GM18951 (cell line): ENCODE results near the gene CCDC92.
A peak's percentile ranks its signal among the peaks of the same experiment; 100 is the strongest.

Source experiments
- POLR2A ChIP-seq: IDR thresholded peaks from 4 replicates; pipeline ENCODE4 v1.6.1; 2011; ENCODE audit warnings: mild to moderate bottlenecking; ENCODE audit not compliant: insufficient read length, insufficient read depth; ENCODE audit errors: extremely low read depth
- in situ Hi-C: fragments of 300-500 bp; cut with MboI; formaldehyde crosslinking; loops from one replicate; pipeline ENCODE4 v1.12.0; 2022; ENCODE audit warnings: low sequenced_read_pairs, mixed read lengths, inconsistent platforms; ENCODE audit not compliant: unreplicated experiment

Gene CCDC92, protein sequence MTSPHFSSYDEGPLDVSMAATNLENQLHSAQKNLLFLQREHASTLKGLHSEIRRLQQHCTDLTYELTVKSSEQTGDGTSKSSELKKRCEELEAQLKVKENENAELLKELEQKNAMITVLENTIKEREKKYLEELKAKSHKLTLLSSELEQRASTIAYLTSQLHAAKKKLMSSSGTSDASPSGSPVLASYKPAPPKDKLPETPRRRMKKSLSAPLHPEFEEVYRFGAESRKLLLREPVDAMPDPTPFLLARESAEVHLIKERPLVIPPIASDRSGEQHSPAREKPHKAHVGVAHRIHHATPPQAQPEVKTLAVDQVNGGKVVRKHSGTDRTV

DNA sequence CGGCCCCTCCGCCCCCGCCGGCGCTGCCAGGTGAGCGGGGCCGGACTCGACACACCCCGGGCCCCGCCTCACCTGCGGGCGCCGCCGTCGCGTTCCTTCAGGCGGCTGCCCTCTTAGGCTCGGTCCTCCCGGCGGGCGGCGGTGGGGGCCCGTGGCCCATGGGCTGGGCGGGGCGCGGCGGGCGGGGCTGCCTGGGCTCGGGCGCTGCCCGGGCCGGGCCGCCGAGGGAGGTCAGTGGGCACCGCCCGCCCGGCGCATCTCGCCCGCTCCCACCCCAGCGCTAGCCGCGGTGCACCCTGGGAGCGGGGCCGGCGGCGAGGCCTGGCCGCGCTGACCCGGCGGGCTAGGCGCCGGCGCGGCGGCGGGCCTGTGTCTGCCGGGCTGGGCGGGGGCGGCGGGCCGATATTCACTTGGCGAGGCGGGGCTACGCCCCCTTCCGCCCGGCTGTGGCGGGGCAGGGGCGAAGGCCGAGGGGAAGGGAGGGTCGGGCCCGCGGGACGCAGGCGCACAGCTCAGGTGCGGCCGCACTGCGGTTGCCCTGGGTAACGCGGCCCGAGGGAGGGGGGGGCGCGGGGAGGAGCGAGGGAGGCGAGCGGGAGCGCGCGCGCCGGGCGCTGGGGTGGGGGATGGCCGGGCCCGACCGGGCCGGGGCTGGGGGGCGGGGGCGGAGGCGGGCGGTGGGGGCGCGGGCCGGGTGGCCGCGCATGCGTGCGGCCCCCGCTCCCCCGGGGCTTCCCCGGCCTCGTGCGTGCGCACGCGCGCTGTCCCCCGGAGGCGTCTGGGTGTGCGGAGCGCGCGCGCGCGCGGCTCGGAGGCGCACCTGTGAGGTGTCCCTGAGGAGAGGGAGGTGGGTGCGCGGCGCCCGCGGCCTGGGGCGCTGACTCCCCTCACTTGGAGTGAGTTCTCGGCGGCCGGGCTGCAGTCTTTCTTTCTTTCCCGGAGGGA is at the start of gene CCDC92, which contains the start of gene ZNF664:
Gene CCDC92, minus strand, starts transcription at position 375 of the 945 bp plus-strand sequence. CDS start 28,526 bp downstream, outside the sequence.
Gene ZNF664, plus strand, starts transcription at position 759 of the 945 bp plus-strand sequence. CDS start 38,930 bp downstream, outside the sequence.
- TF ChIP-seq POLR2A = peak; percentile 68
- in situ Hi-C loops = no loop called here

GRCh38 chr12:124022161-124022560 is 49.5 kb upstream of the CCDC92 start:
- TF ChIP-seq POLR2A = no peak
- in situ Hi-C loops = no loop called here

DNA sequence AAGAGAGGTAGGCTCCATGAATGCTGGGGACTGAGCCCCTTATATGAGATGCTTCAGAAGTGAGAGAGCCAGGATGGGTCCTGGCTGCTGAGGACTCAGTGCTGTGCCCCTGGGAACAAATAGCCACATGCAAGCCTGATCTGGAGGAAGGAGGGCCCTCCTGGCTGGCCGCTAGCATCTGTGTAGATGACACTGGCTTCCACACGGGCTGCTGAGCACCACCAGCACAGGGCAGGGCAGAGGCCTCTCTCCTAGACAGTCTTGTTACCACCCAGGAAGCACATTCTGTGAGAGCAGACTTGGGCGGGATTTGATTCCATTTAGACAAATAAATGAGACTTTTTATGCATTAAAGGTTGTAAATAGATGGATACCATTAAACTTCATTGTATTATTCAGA is 48.4 kb upstream of the CCDC92 start:
- in situ Hi-C loops = no loop called here
- TF ChIP-seq POLR2A = no peak

DNA sequence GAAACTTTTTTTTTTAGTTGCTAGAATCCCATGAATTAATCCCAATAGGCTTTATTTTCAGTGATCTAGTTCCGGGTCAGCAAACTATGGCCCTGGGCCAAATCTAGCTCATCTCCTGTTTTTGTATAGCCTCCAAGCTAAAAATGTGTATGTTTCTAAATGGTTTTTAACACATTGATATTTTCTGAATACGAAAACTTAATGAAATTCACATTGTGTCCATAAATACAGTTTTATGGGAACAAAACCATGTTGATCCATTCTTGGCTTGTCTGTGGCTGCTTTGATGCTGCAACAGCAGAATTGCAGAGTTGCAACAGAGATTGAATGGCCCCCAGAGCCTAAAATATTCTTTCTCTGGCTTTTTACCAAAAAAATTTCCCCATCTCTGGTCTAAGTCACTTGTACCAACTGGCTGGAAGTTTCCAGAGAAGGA is 47.9 kb upstream of the CCDC92 start:
- TF ChIP-seq POLR2A = no peak
- in situ Hi-C loops = no loop called here

GRCh38 chr12:124019115-124019514 is 46.5 kb upstream of the CCDC92 start:
- no peak for TF ChIP-seq POLR2A
- in situ Hi-C loops = no loop called here

DNA sequence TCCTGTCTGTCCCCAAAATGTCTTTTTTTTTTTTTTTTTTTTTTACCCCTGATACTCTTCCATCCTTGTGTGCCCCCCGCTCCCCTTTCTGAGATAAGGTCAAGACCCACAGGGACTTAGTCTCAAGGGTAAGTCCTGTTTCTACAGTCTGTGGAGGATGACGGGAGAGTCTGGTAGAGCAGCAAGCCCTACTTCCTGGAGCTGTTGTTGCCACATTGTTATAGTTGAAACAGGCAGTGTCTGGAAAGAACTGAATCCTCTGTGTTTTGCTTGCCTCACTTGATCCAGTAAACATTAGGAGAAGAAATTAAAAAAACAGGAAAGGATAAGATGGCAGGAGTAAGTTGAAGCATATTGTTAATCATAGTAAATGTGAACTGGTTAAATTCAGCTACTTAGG is 45.9 kb upstream of the CCDC92 start:
- TF ChIP-seq POLR2A = no peak
- in situ Hi-C loops = no loop called here

GRCh38 chr12:124017064-124017463 is 44.4 kb upstream of the CCDC92 start:
- in situ Hi-C loops = no loop called here
- no peak for TF ChIP-seq POLR2A

GRCh38 chr12:124015494-124016461 is 43.1 kb upstream of the CCDC92 start:
- TF ChIP-seq POLR2A = no peak
- in situ Hi-C loops = no loop called here

GRCh38 chr12:124013073-124013472 is 40.4 kb upstream of the CCDC92 start:
- TF ChIP-seq POLR2A = no peak
- in situ Hi-C loops = no loop called here

DNA sequence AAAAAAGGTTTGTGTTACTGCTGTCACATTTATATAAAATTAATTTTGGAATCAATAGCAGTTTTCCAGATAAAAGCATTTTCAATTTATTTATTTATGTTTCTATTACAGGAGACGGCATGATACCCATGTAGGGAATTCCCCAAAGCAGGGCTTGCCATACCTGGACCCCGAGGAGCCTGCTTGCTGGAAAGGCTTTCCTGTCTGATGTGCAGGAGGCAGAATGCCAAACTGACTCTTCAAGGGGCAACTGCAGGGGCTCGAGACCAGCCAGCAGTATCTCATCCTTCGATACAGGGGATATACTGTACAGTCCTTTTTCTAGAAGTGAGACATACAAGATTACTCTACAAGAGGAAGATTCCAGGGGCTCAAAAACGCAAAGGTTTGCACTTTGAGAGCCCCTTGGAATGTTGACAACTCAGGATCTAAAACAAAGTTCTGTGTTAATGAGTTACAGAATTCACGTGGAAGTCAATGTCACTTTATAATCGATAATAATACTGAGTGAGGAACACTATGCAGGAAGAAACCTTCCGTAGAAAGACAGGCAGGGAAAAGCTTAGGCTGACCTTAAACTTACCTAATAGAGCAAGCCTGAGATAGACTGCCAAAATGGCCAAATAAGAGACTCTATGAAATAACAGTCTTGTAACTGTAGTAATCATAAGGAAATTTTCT is 38.9 kb upstream of the CCDC92 start:
- no peak for TF ChIP-seq POLR2A
- in situ Hi-C loops = no loop called here

DNA sequence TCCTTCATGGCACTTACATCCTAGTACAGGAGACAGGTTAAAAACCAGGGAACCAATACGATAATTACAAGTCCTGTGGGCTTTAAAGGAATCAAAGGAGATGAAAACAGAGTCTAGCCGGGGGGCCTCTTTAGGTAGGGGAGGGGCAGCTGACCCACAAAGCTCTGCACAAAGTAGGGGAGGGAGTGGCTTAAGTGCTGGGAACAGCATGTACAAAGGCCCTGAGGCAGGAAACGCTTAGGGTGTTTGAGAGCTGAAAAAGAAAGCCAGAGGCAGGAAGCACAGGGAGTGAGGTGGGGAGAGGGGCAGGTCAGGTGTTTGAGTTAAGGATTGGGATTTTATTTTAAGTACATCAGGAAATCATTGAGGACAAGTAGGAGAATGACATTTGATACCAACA is 38.1 kb upstream of the CCDC92 start:
- in situ Hi-C loops = no loop called here
- no peak for TF ChIP-seq POLR2A

- in situ Hi-C loops = no loop called here
- no peak for TF ChIP-seq POLR2A
These were observed 37.1 kb upstream of the CCDC92 start for GRCh38 chr12:124009781-124010180.
